ENCODE results near the gene PLA2G6.

DNA sequence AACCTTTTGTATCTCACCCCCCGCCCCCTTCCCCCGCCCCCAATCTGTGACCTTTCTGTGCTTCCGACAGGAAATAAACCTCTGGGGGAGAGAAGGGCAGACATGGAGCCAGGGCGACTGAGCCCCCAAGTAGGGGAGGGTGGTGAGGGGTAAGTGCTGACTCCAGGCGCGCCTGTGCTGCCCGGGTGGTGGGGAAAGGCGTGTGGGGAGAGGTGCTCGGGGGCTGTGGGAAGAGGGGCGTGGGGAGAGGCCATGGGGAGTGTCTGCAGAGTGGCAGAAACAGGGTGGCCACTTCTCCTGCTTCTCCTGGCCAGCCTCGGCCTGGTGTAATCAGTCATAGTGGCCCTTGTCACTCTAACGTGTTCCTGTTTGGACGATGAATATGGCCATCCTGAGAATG is 105.7 kb downstream of the PLA2G6 start:
- TF ChIP-seq, protein P1, sequence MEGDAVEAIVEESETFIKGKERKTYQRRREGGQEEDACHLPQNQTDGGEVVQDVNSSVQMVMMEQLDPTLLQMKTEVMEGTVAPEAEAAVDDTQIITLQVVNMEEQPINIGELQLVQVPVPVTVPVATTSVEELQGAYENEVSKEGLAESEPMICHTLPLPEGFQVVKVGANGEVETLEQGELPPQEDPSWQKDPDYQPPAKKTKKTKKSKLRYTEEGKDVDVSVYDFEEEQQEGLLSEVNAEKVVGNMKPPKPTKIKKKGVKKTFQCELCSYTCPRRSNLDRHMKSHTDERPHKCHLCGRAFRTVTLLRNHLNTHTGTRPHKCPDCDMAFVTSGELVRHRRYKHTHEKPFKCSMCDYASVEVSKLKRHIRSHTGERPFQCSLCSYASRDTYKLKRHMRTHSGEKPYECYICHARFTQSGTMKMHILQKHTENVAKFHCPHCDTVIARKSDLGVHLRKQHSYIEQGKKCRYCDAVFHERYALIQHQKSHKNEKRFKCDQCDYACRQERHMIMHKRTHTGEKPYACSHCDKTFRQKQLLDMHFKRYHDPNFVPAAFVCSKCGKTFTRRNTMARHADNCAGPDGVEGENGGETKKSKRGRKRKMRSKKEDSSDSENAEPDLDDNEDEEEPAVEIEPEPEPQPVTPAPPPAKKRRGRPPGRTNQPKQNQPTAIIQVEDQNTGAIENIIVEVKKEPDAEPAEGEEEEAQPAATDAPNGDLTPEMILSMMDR (IDR thresholded peaks at IDR 0.05), result no peak
- no peak for TF ChIP-seq POLR2A (IDR thresholded peaks at IDR 0.05)

All from adrenal gland (tissue), 5 donors.